Measurements from ENCODE around the gene TRIM52.

The TRIM52 gene

DNA sequence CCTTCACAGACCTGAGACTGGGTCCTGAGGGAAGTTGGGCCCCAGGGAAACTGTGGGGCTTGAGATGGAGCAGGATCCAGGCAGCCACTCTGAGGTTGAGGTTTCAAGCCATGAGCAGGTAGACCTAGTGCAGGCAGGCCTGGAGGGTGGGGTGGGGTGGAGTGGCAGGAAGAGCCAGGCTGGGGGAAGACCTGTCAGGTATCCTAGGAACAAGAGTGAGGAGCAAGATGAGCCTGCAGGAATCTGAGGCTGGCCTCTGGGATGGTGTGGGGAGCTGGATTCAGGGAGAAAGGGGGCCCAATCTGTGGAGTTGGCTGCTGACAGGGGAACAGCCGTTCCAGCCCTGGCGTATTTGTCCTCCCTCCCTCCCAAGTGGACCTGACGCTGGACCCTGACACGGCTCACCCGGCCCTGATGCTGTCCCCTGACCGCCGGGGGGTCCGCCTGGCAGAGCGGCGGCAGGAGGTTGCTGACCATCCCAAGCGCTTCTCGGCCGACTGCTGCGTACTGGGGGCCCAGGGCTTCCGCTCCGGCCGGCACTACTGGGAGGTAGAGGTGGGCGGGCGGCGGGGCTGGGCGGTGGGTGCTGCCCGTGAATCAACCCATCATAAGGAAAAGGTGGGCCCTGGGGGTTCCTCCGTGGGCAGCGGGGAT, 27.0 kb downstream of the TRIM52 start:
- no peak for DNase-seq

DNA sequence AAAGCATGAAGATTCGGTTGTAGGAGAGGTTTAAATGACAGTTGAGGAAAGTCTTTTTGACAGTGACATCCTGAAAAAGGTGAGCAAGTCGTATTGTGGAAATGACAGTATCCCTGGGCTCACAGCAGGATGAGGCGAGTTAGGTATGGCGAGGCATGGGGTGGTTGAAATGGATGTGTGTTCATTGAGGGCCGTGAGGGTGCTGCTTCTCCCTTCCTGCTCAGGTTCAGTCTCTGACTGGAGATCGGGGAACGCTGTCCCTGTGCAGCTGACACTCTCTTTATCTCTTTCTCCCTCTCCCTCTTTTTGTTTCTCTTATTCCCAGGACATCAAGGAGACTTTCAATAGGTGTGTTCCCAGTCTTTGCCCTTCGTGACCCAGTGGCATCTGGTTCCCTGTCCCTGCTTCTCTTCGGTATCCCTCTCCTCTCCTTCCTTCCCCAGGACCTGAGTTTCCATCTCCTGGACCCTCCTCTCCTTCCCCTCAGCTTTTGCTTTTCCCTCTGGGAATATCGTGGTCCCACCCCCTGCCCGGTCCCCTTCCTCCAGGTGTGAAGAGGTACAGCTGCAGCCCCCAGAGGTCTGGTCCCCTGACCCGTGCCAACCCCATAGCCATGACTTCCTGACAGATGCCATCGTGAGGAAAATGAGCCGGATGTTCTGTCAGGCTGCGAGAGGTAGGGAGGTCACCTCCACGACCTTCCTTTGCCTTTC, 27.7 kb downstream of the TRIM52 start:
- DNase-seq: no peak

DNA sequence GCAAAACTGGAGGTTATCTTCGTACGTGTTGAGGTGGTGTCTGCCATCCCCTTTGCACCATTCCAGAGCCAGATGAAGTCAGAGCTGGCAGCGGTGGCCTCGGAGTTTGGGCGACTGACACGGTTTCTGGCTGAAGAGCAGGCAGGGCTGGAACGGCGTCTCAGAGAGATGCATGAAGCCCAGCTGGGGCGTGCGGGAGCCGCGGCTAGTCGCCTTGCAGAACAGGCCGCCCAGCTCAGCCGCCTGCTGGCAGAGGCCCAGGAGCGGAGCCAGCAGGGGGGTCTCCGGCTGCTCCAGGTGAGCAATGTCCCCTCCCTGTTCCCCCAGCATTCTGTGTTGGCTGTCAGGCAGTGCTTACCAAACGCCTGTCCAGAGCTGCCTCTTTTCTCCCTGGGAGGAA, 28.4 kb downstream of the TRIM52 start:
- no peak for DNase-seq

- no peak for DNase-seq
Observed at GRCh38 chr5:181231432-181231831, 29.5 kb downstream of the TRIM52 start.

- DNase-seq: no peak
Observed at GRCh38 chr5:181230551-181230950, 30.4 kb downstream of the TRIM52 start.

- no peak for DNase-seq
Observed at GRCh38 chr5:181229996-181230395, 30.9 kb downstream of the TRIM52 start.

- no peak for DNase-seq
Observed at GRCh38 chr5:181224390-181225229, 36.3 kb downstream of the TRIM52 start.

GRCh38 chr5:181223729-181224389, 37.1 kb downstream of the TRIM52 start:
- DNase-seq: no peak

- DNase-seq: no peak
Observed at GRCh38 chr5:181223058-181223728, 37.8 kb downstream of the TRIM52 start, which contains the start of gene TRIM41. TRIM41 (plus strand) TSS chr5:181223281; CDS start chr5:181224000, 719 bp downstream.

GRCh38 chr5:181222630-181223057, 38.3 kb downstream of the TRIM52 start:
- DNase-seq: no peak

GRCh38 chr5:181221792-181222629, 38.9 kb downstream of the TRIM52 start:
- DNase-seq: no peak

- no peak for DNase-seq
Observed at GRCh38 chr5:181221105-181221791, 39.7 kb downstream of the TRIM52 start.

DNA sequence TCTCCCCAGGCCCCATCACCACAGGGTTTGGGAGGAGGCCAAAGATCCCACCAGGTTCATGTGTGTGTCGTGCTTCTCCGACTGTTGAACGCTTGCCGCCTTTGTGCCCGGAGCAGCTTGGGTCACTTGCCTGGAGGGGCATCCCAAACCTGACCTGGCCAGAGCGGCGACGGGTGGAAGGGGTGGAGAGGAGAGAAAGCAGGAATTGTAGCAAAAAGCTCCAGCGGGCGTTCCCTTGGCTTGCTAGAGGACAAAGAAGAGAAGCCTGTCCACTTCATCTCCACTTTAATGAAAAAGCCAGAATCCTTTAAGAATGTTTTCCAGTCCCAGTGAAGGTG, 40.8 kb downstream of the TRIM52 start:
- DNase-seq: no peak

- no peak for DNase-seq
Observed at GRCh38 chr5:181219262-181220177, 41.4 kb downstream of the TRIM52 start.

DNA sequence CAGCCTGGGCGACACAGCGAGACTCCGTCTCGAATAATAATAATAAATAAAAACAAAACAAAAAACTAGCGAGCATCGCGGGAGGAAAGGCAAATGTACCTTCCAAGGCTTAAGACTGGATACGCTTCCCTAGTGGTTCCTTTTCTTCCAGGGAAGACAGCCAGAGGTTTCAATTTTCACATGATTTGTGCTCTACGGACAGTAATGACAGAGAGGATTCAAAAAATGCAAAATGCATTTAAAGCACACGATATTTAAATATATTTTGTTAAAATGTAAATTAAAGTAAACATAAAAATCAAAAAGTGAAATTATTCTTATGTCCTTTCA, 42.2 kb downstream of the TRIM52 start:
- no peak for DNase-seq

DNA sequence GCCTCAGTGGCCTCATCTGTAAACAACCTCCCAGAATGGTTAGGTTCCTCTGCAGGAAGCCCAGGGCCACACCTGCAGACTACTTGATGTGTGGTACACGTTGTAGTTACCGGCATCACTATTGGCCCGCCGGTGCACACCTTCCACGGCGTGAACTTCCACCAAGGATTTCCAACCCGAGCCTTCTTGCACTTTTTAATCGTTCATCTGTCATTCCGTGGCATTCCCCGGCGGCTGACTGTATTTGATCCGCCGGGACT, 43.2 kb downstream of the TRIM52 start:
- DNase-seq: no peak

GRCh38 chr5:181217111-181217802, 43.7 kb downstream of the TRIM52 start:
- DNase-seq: no peak

Data from hypothalamus (tissue), 51 donors.